ENCODE results near the gene FAM222A.
A peak's percentile ranks its signal among the peaks of the same experiment; 100 is the strongest.

FAM222A gene

DNA sequence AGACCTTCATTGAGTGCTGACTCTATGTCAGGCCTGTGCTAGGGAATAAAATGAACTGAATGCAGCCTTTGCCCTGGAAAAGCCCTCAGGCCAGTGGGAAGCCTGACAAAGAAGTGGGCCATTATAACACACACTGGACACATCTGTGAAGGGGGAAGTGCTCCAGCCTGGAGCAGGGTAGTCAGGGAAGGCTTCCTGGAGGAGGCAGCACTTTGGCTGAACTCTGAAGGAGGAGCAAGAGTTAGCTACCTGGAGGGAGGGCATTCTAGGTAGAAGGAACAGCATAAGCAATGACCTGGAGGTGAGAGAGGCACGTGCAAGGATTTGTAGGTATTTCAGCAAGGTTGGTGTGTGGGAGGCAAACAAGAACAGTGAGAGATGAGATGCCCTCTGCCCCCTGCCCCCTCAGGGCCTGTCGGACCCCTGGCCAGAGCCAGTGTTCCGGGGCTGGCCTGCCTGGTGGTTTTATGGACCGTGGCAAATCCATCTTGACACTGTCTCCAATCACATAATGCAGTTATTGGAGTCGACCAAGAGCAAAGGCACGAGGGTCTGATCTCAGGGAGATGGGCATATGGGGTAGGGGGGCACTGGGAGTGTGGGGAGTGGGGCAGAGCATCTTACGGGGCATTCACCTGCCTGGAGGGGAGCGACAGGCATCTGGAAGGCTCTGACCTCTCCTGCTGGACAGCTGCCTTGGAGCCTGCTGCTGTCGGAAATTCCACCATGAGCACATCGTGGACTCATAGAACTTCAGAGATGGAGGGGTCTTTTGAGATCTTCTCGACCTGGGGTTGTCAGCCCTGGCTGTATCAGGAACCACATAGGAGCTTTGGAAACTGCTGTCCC is 2.7 kb upstream of the FAM222A start:
- DNase-seq (ENCODE audit: low read depth in 2 of 3, low spot score in 1 of 3), result no peak

DNA sequence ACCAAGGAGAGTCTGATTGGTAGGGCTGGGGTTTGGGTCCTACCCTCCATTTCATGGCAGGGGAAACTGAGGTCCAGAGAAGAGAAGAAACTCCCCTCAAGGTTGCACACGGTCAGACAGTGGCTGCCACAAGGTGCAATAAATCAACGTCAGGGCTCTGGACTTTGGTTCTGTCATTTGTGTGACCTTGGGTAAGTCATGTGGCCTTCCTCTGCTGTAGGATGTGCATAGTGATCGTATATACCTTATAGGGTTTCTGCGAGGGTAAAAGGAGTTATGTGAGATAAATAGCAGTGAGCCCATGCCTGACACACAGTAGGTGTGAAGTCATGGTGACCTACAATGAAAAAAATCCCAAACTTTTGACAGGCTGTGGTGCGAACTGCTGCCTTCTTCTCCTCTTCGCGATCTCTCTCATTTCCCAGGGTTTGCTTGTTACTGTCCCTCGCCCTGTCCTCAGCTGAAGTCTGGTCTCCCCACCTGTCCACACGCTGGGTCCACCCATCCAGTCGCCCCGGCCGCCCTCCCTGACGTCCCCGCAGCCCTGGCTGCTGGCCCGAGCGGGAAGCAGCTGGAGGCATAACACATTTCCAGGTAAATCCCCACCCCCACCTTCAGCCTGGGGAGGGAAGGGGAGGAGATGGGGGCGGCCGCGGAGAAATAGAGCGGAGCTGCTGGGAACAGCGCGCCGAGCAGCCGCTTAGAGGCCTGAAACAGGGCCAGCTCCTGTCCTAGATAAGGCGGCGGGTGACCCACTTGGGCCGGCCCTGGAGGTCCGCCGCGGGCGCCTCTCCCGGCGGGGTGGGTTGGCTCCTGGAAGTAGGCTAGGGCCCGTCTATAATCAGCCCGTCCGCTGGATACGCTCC is 1.8 kb upstream of the FAM222A start:
- DNase-seq (ENCODE audit: low read depth in 2 of 3, low spot score in 1 of 3), result no peak

DNA sequence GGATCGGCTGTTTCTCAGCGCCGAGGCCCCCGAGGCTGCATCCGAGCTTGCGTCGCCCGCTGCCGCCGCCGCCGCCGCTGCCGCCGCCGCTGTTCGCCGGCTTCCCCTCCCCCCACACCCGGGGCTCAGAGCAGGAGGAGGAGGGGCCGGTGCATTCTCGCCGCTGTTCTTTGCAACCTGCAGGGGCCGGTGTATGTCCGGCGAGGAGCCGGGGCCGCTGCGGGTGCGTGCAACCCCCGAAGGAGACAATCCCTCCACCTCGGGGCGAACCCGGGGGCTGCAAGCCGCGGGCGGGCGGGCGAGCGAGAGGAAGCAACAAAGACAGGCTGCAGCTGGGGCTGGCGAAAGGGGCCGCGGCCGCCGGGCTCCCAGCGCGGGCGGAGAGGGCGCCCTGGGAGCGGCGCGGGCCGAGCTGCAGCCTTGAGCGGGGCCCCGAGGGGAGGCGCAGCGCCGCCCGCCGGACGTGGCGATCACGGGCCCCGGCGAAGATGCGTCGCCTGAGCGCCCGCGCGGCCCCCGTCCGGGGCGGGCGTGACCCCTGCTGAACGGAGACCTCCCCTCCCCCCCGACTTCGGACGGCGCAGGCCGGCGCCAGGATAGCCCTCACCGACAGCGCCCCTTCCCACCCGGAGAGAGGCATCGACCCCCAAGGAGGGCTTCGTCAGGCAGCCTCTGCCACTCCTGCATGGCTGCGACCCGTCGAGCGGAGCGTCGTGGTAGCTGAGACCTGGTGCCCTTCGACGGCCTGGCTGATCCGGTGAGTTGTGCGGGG is 702 bp downstream of the FAM222A start:
- peak; percentile 15 to 35 (median 32) for DNase-seq (ENCODE audit: low read depth in 2 of 3, low spot score in 1 of 3)

DNA sequence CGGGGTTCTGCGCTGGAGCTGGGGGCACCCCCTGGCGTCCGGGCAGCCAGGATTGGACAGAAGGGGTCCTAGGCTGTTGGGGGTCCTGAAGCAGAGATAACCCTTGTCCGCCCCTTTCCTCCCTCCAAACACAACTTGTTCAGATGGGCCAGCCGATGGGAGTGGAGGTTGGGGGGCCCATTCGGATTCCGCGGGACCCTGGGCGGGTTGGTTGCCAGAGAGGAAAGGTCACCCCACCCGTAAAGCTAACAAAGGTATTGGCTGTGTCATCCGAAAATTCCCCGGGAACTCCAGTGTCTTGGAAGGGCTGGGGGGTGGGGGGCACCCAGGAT is 1.3 kb downstream of the FAM222A start:
- no peak for DNase-seq (ENCODE audit: low read depth in 2 of 3, low spot score in 1 of 3)

DNA sequence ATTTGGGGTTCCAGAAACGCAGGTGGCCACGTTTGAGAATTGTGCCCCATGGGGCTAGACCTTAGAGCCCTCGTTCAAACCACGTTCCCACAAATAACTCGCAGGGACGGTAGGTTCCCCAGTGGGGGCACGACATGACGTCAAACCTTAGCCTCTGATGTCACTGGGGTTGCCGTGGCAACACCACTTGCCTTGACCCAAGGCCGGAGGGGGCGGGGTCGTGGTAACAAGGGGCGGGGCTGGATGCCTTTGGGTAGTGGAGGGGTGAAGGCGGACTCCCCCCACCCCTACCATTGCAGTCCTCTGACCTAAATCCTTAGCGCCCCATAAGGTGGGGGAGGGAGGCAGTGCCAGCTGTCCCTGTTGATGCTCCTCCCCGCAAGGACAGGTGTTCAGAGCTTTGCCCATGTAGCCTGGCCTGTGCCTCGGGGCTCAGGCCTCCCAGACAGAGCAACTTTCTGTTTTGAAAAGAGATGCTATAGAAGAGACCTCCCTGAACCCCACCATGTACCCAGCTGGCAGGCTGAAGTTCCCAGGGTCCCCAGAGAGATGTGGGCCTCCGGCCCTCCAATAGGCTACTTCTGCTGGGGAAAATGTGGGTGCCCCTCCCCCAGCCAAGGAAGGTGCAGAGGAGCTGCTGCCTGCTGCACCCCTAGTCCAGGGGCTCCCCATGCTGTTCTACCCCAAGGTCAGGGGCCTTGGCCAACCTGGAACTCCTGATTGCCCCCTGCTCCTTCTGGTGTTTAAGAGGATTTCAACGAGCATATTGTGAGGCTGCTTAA is 1.9 kb downstream of the FAM222A start:
- DNase-seq (ENCODE audit: low read depth in 2 of 3, low spot score in 1 of 3), result no peak

DNA sequence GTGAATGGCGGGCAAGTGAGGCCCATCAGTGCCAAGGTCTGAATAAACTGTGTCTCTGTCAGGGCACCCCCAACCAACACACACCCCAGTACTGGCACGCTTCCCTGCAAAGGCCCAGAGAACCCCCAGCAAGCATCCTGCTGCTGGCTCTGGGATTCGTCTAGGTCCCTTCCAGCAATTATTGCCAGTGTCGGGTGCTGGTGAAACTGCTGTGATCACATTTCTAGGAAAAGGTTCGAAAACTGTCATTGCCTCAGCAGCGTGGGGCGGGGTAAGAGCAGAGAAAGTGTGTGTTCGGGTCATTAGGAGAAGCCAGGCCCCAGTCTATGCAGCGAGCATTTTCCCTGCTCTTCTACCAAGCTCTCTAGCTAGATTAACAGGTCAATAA is 2.5 kb downstream of the FAM222A start:
- DNase-seq (ENCODE audit: low read depth in 2 of 3, low spot score in 1 of 3), result no peak

DNA sequence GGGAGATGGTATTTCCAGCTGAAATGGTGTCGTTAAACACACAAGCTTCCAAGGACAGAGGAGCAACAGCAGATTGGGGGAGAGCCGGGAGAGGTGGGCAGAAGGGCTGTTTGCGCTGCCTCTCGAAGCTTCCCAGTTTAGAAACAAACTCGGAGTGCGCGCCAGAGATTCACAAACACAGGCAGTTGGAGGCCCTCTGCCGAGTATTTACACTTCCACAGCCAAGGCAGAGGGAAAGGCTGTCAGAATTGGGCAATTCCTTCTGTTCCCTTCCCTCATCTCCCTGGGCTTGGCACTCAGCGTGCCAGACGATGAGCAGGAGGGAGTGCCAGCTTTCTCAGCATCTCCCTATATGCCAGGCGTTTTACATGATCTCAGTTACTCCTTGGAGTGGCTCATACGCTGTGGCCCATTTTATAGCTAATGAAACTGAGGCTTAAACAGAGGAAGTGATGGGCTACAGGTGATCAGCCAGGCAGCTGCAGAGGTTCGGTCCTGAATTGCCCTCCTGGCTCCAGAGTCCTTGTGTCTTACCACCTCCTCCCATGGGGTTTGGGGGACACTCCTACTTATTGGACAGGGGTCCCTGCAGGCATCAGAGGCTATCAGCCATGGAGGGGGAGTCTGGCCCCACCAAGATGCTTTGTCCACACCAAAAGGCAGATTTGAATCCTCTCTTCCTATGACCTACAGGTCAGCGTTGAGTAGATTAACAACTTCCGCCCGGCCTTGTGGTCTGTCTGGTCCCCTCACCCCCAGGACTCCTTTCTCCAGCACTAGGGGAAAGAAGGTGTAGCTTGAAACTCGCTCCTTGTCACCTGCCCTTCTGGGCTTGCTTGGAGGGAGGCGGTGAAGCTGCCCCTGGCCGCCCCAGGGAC is 3.1 kb downstream of the FAM222A start:
- DNase-seq (ENCODE audit: low read depth in 2 of 3, low spot score in 1 of 3), result no peak

DNA sequence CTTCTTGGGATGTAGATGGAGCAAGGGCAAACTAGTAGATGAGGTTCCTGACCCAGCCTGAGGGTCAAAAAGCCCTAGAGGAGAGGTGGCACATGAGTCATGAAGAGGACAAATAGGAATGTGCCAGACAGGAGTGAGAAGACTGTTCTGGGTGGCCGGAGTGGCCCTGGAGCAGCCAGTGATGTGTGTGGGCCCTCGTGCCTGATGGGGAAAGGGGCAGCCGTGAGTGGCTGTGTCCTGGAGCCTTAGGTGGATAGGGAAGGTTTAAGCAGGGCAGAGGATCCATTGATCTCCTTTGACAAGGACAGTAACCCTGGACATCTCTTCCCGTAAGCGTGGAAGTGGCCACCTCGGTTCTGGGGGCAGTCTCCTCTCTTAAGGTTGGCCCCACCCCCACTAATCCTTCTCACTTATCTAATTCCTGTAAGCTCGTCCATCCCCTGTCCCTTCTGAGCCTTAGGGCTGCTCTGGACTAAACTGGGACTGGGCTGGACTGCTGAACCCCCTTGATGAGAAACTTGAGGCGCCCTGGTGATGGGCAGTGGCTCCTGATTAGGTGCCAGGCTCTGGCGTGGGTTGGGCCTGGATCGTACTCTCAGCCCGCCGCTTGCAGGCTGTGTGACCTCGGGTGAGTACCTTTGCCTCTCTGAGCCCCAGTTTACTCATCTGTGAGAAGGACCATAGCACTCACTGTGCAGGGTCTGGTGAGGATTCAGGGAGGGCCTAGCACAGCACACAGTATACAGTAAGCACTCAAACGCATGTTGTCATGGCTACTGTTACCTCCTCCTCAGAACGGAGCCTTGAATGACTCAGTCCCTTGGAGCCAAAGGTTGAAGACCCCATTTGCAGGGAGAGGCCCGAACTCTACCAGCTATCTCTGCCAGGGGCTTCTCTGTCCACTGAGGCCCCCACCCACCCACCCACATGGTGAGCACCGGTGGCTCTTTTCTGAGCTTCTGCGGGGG is 4.0 kb downstream of the FAM222A start:
- no peak for DNase-seq (ENCODE audit: low read depth in 2 of 3, low spot score in 1 of 3)

DNA sequence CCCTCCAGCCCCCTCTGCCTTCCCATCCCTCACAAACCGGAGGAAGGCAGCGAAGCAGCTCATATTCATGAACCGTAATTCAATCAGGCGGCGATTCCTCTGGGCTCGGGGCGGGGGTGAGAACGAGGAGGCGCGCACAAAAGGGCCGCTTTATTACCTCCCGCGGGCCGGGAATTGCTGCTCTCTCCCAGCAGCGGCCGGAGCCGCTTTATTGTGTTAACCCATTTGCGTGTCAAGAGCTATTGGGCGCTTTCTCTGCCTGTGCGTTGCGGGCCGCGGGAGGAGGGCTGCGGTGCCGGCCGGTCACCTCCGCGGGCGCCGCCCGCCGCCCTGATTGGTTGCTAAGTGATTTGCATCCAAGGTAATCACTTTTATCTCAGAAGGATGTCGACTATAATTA is 4.8 kb downstream of the FAM222A start:
- DNase-seq (ENCODE audit: low read depth in 2 of 3, low spot score in 1 of 3), result no peak

DNA sequence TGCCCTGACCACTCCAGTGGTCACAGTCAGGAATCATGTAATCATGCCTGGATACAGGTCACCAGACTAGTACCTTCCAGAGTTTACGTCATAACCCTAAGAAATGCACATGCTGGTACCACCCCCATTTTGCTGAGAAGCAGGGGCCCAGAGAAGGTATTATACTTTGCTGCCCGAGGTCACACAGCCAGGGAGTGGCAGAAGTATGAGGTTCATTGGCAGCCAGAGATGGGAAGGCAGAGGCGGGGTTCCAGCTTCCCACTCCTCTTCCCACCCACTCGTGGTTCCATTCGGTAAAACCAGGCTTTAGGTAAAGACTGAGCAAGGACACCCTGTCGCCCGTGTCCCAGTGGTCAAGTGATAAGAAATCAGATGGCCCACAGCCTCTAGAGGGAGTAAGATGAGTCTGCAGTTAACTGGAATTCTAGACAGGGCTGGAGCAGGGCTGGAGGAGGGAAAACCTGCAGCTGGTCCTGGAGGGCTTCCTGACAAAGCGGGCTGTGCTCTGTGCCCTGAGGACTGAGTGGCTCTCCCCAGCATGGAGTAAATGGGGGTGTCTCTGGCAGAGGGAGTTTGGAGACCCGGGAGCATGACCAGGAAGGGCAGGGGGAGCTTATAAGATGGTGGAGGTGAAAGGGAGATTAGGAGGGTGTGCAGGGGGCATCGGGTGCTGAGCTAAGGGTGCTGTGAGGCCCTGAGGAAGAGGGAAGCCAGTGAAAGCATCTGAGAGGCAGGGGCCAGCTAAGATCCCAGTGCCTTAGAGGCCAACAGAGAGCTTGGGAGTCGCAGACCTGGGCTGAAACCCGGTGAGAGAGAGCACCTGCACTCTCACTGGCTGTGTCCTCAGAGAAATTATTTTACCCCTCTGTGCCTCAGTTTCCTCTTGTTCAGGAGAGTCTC is 5.7 kb downstream of the FAM222A start:
- no peak for DNase-seq (ENCODE audit: low read depth in 2 of 3, low spot score in 1 of 3)

DNA sequence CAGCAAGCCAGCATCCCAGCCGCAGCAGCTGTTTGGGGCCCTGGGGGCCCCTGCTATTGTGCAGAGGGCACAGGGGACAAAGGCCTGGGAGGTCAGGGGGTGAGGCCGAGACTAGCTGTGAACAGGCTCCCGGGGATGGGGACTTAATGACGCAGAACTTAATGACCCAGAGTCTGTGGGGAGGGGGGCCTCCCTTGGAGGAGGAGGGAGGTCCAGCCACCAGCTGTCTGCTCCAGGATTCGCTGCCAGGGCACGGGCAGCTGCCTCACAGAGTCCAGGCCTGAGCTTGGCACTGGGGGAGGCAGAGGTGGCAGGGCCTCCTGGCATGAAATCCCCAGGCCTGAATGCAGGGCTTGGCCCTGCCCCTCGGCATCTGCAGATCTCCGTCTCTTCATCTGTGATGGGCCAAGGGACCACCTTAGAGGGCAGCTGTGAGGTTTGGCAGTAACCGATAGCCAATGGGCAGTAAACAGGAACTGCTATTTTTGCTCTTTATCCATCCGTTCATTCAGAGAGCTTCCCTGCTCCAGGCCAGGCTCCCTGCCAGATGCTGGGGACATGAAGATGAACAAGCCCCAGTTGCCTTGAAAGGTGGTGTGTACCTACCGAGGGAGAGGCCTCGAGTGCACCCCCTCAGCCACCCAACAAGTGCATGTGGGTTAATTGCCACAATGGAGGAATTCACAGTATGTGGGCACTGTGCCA is 6.7 kb downstream of the FAM222A start:
- no peak for DNase-seq (ENCODE audit: low read depth in 2 of 3, low spot score in 1 of 3)

DNA sequence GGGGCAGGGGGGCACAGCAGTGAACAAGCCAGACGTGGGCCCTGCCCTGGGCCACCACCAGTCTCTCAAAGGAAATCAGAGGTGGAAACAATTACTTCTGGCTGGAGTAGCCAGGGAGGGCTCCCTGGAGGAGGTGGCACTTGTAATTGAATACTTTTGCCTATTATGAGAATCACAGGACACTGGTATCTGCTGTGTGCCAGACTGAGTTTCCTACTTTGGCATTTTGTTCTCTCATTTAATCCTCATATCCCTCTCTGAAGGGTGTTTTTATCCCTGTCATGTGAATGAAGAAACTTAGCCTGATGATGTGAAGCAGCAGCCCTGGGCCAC is 7.2 kb downstream of the FAM222A start:
- DNase-seq (ENCODE audit: low read depth in 2 of 3, low spot score in 1 of 3), result no peak

DNA sequence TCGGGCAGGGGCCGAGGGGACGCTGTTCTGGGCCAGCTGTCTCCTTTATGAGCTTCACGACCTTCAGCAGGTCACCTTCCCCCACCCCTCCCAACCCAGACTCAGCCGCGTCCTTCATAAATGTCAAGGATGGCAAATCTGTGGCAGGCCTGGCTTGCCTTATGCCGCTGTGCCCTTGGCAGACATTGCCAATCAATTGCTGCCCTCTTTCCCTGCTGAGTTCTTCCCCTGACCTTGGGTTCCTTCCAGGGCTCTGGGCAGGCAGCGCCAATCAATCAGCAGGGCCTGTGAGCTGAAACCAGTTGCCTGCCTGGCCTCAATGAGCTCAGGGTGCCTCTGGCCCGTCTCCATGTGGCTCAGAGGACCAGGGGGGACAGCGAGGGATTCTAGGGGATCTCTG is 7.7 kb downstream of the FAM222A start:
- DNase-seq (ENCODE audit: low read depth in 2 of 3, low spot score in 1 of 3), result no peak

DNA sequence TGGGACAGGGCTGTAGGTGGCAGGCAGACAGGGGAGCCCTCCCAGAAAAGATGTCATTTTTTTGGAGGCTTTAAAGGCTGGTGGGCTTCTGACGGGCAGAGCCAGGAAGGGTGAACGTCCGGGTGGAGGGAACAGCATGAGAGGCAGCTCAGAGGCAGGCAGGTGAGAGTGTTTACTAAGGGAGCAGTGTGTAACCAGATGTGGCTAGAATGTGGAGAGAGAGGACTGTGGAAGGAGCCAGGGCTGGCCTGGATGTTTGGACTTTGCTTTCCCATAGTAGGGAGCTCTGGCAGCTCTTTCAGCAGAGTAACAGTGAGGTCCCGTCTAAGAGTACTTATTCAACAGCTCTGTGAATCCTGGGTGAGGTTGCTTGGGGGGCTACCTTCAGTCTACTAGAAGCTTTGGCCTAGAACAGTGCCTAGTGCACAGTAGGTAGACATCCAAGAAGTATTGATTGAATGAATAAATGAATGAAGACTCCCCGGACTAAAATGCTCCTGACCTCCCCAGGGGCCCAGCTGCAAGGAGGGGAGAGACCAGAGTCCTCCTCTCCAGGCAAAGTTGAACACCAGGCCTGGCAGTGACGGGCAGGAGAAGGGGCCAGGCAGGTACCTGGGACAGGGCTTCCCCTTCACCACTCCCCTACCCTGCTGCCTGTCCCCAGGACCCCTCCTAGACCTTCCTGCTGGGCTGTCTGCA is 8.5 kb downstream of the FAM222A start:
- no peak for DNase-seq (ENCODE audit: low read depth in 2 of 3, low spot score in 1 of 3)

DNA sequence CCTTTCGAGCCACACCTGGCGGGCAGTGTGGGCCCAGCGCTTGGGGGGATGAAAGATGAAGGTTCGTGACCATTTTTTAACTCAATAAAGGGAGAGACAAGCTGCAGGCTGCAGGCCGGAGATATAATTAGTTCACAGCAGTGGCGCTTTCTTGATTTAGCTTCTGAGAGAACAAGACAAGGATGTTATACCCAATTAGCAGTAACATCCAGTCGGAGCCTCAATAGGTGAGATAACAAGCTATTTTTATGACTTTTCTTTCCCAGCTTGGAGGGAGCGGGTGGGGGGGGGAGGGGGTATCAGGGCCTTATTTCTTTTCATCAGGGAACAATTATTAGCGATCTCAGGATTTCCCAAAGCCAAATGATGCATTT is 9.1 kb downstream of the FAM222A start:
- DNase-seq (ENCODE audit: low read depth in 2 of 3, low spot score in 1 of 3), result no peak

DNA sequence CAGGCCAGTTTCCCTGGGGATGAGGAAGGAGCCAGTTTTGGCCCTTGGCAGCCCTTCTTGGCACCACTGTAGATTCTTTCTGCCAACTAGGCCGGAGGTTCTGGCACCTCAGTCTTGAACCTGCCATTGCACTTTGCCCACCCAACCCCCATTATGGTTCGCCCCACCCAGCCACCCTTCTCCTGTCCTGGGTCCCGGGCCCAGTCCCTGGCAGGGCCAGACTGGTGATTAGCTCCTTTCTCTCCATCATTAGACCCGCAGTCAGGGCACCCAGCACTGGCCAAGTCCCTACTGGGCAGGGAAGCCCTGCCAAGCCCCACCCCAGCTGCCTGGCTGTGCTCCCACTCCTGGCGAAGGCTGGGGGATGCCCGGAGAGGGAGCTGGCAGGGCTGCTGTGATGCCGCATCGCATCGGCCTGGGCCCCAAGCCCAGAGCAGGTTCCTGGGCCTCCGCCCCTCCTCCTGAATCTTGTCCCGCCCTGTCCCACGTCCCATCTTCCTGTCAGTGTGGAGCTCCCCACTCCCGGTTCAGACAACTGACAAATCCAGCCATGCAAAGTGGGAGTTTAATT is 9.8 kb downstream of the FAM222A start:
- DNase-seq (ENCODE audit: low read depth in 2 of 3, low spot score in 1 of 3), result no peak

Data from stimulated activated CD4-positive, alpha-beta T cell treated with anti-CD3 and anti-CD28 coated beads, Interleukin-12 subunit alpha, Interleukin-12 subunit beta, amount 100 ng/mL, for 48 hours (primary cell).